HepG2 (cell line): ENCODE data around the gene SLC35A3. TPM values are rescaled to one million over a fixed set of nuclear protein-coding genes. Genes with fewer than 3 reads are reported as not detected.

Experiments used
- ATAC-seq: fragments of 200-7000 bp; cut with Tn5 transposase; 3 replicates; pipeline ENCODE4 v1.9.1; 2020; ENCODE audit warnings: mild to moderate bottlenecking, moderate library complexity
- BruUV-seq: library from RNA; stranded (reverse); fragments of 400-500 nt; replicated peaks from 2 replicates; lab custom pipeline; 2021; lab: Mats Ljungman, UMichigan
- CTCF ChIA-PET: fragments of 300-600 bp; formaldehyde crosslinking; extraction: SDS; loops from one replicate; lab custom pipeline; 2021; ENCODE audit warnings: low total read pairs, inconsistent platforms, low intra/inter-chr PET ratio; lab: Yijun Ruan, JAX
- POLR2A ChIA-PET: fragments of 350-600 bp; sonication (Branson Sonifier 250); formaldehyde crosslinking; loops from one replicate; lab custom pipeline; 2020; ENCODE audit warnings: antibody characterized with exemption, inconsistent platforms; lab: Yijun Ruan, JAX
- DNase-seq: peaks from one replicate; pipeline ENCODE4 v3.0.0-alpha.2; 2015; ENCODE audit warnings: low spot score
- FAIRE-seq: peaks from 3 replicates; lab custom pipeline; 2011; peaks lifted over from hg19 to GRCh38; lab: Jason Lieb, UNC
- H2AFZ ChIP-seq: one replicate; pipeline ENCODE4 v1.6.1; 2011; ENCODE audit warnings: low read length, inconsistent platforms
- H3K27ac ChIP-seq: fragments of 300-600 bp; 3 replicates; pipeline ENCODE4 v1.8.0; 2011; ENCODE audit warnings: mixed run types, mild to moderate bottlenecking, mixed read lengths, low read length, inconsistent platforms; ENCODE audit not compliant: insufficient read depth; ENCODE audit errors: extremely low read length
- H3K27me3 ChIP-seq, 2 experiments: fragments of 200-600 bp in 1 of 2; 2 replicates in 1 of 2; 3 replicates in 1 of 2; pipeline versions ENCODE4 v1.6.0 to v1.8.0; 2011; ENCODE audit warnings: low read length in 2 of 2, mild to moderate bottlenecking in 2 of 2, moderate library complexity in 2 of 2, inconsistent platforms in 1 of 2; ENCODE audit not compliant: insufficient read depth in 2 of 2, control insufficient read depth in 1 of 2
- H3K36me3 ChIP-seq, 2 experiments: fragments of 200-600 bp in 1 of 2; replicated peaks in 1 of 2; 2 replicates in 1 of 2; 3 replicates in 1 of 2; pipeline versions ENCODE4 v1.5.1 to v1.8.0; 2011; ENCODE audit warnings: low read length in 2 of 2, inconsistent platforms in 1 of 2; ENCODE audit not compliant: insufficient read depth in 2 of 2, control insufficient read depth in 1 of 2
- H3K4me1 ChIP-seq: 2 replicates; pipeline ENCODE4 v1.5.1; 2012; ENCODE audit warnings: low read length, inconsistent platforms; ENCODE audit not compliant: insufficient read depth
- H3K4me2 ChIP-seq: 2 replicates; pipeline ENCODE4 v1.6.0; 2011; ENCODE audit warnings: low read depth, low read length, inconsistent platforms
- H3K4me3 ChIP-seq, 3 experiments: fragments of 200-600 bp in 1 of 3; sonication (generic), shearing (Covaris generic) in 1 of 3; replicated peaks in 1 of 3; 2 replicates each; pipeline ENCODE4 v1.5.1; 2011 to 2016; ENCODE audit warnings: low read length in 3 of 3, inconsistent platforms in 2 of 3, low read depth in 2 of 3, mild to moderate bottlenecking in 2 of 3, control low read depth in 1 of 3, mixed read lengths in 1 of 3; ENCODE audit not compliant: insufficient read depth in 1 of 3
- H3K79me2 ChIP-seq: one replicate; pipeline ENCODE4 v1.6.1; 2011; ENCODE audit warnings: low read length, inconsistent platforms; ENCODE audit not compliant: insufficient read depth
- H3K9ac ChIP-seq: 2 replicates; pipeline ENCODE4 v1.6.0; 2011; ENCODE audit warnings: mild to moderate bottlenecking, low read depth, low read length, inconsistent platforms; ENCODE audit not compliant: insufficient read depth
- H3K9me3 ChIP-seq: 2 replicates; pipeline ENCODE4 v1.5.1; 2012; ENCODE audit warnings: mild to moderate bottlenecking, low read length
- H4K20me1 ChIP-seq: 2 replicates; pipeline ENCODE4 v1.6.0; 2011; ENCODE audit warnings: inconsistent platforms, mild to moderate bottlenecking, low read length, moderate library complexity; ENCODE audit not compliant: insufficient read depth
- AGO1 ChIP-seq: fragments of 200-400 bp; formaldehyde crosslinking; IDR thresholded peaks from 2 replicates; pipeline ENCODE4 v1.6.1; 2017; ENCODE audit warnings: mild to moderate bottlenecking, low read depth, low read length, moderate library complexity; ENCODE audit not compliant: poor library complexity, severe bottlenecking
- CAMTA2 ChIP-seq: sonication (generic); formaldehyde crosslinking; IDR thresholded peaks from 2 replicates; pipeline ENCODE4 v1.4.0; 2020; ENCODE audit warnings: mild to moderate bottlenecking, missing genetic modification reagents, borderline replicate concordance
- HOXA3 ChIP-seq: sonication (generic); formaldehyde crosslinking; IDR thresholded peaks from 2 replicates; pipeline ENCODE4 v1.5.0; 2020; ENCODE audit warnings: missing genetic modification reagents
- KAT8 ChIP-seq: IDR thresholded peaks from 2 replicates; pipeline ENCODE4 v1.6.1; 2016; ENCODE audit warnings: missing genetic modification reagents, missing compliant biosample characterization
- MAFK ChIP-seq, 2 experiments: IDR thresholded peaks in 1 of 2; conservative IDR thresholded peaks in 1 of 2; 2 replicates each; pipeline ENCODE4 v1.6.1; 2011; ENCODE audit warnings: improper control_type of control experiment in 2 of 2, low read length in 2 of 2
- NFE2 ChIP-seq: sonication (generic); formaldehyde crosslinking; IDR thresholded peaks from 2 replicates; pipeline ENCODE4 v1.4.0; 2020; ENCODE audit warnings: missing genetic modification reagents
- NFE2L2 ChIP-seq: fragments of 150-350 bp; IDR thresholded peaks from 2 replicates; pipeline ENCODE4 v1.6.1; 2014; ENCODE audit warnings: low read length
- RARA ChIP-seq: IDR thresholded peaks from 2 replicates; pipeline ENCODE4 v1.6.1; 2016; ENCODE audit warnings: missing genetic modification reagents, missing compliant biosample characterization
- SIN3A ChIP-seq: IDR thresholded peaks from 2 replicates; pipeline ENCODE4 v1.6.1; 2011; ENCODE audit warnings: low read depth, mild to moderate bottlenecking, control low read depth, low read length, borderline replicate concordance
- SKI ChIP-seq: fragments of 450-650 bp; IDR thresholded peaks from one replicate; pipeline ENCODE4 v1.6.1; 2018; ENCODE audit warnings: mild to moderate bottlenecking; ENCODE audit not compliant: partially characterized antibody
- SMAD9 ChIP-seq: sonication (generic); formaldehyde crosslinking; IDR thresholded peaks from 2 replicates; pipeline ENCODE4 v1.5.1; 2020; ENCODE audit warnings: mild to moderate bottlenecking, missing genetic modification reagents
- SRSF1 ChIP-seq: fragments of 200-400 bp; formaldehyde crosslinking; optimal IDR thresholded peaks from 2 replicates; pipeline ENCODE3; 2017; ENCODE audit warnings: mild to moderate bottlenecking, low read depth, low read length, moderate library complexity
- ZBTB38 ChIP-seq: sonication (generic); formaldehyde crosslinking; IDR thresholded peaks from 2 replicates; pipeline ENCODE4 v1.5.1; 2020; ENCODE audit warnings: mild to moderate bottlenecking, missing genetic modification reagents
- ZFP36 ChIP-seq: fragments of 150-350 bp; IDR thresholded peaks from 2 replicates; pipeline ENCODE4 v1.6.1; 2018; ENCODE audit warnings: borderline replicate concordance, low read length, low read depth; ENCODE audit not compliant: partially characterized antibody
- ZNF33B ChIP-seq: sonication (generic); formaldehyde crosslinking; IDR thresholded peaks from 2 replicates; pipeline ENCODE4 v1.5.1; 2020; ENCODE audit warnings: mild to moderate bottlenecking, missing genetic modification reagents
- ZNF441 ChIP-seq: sonication (generic); formaldehyde crosslinking; IDR thresholded peaks from 2 replicates; pipeline ENCODE4 v1.7.0; 2021; ENCODE audit warnings: missing genetic modification reagents, borderline replicate concordance
- WGBS: methylation state at CpG from one replicate; pipeline ENCODE4 v1.1.6; 2017; ENCODE audit warnings: low lambda C conversion rate; 5-methylcytosine and 5-hydroxymethylcytosine counted together
- in situ Hi-C: cut with HindIII; loops from 2 replicates; pipeline ENCODE4 v1.10.0; 2017; ENCODE audit warnings: low pct_unique_long_range_greater_than_20kb; ENCODE audit not compliant: extremely low pct_ligation_motif_present
- intact Hi-C: fragments of 100-400 bp; cut with micrococcal nuclease; formaldehyde crosslinking; loops from one replicate; pipeline ENCODE4 v1.10.0; 2022; ENCODE audit not compliant: unreplicated experiment
- polyA plus RNA-seq, 8 experiments: library from polyadenylated mRNA; depleted of rRNA in 3 of 8; stranded (reverse) in 7 of 8; unstranded in 1 of 8; fragments of >200 nt; fragmentation: Illumina TruSeq in 4 of 8; extraction: Trizol in 4 of 8; gene quantifications; 2 replicates each; pipeline versions ENCODE4 v1.2.1 to v1.2.3, GENCODE V29; 2011 to 2016; ENCODE audit warnings: low read depth in 4 of 8, missing spikeins in 1 of 8, mixed read lengths in 1 of 8; ENCODE audit not compliant: insufficient read depth in 1 of 8
- total RNA-seq, 5 experiments: library from RNA; depleted of rRNA; stranded (reverse); fragments of >200 nt; fragmentation: Illumina TruSeq; extraction: Trizol; gene quantifications; 2 replicates each; pipeline ENCODE4 v1.2.3, GENCODE V29; 2016; ENCODE audit warnings: low read depth in 1 of 5
- TF ChIP-seq, protein P1 (sequence below): sonication (generic); formaldehyde crosslinking; IDR thresholded peaks from 2 replicates; pipeline ENCODE4 v1.8.0; 2023; ENCODE audit warnings: mild to moderate bottlenecking, missing genetic modification reagents
- TF ChIP-seq, protein P2 (sequence below): IDR thresholded peaks from 2 replicates; pipeline ENCODE4 v1.6.1; 2016; ENCODE audit warnings: missing compliant biosample characterization, missing genetic modification reagents, borderline replicate concordance
- TF ChIP-seq, protein P3 (sequence below): sonication (generic); formaldehyde crosslinking; IDR thresholded peaks from 2 replicates; pipeline ENCODE4 v1.9.0; 2022; ENCODE audit warnings: low read depth, missing genetic modification reagents
- TF ChIP-seq, protein P4 (sequence below): sonication (generic); formaldehyde crosslinking; IDR thresholded peaks from 2 replicates; pipeline ENCODE4 v1.5.0; 2020; ENCODE audit warnings: missing genetic modification reagents

SLC35A3 gene
- total and polyA plus RNA-seq, 2 of the 13 experiments (the other 11 are each of a cell fraction or from before 2014, with no cell fraction given) = 11.2 to 24.9 TPM

DNA sequence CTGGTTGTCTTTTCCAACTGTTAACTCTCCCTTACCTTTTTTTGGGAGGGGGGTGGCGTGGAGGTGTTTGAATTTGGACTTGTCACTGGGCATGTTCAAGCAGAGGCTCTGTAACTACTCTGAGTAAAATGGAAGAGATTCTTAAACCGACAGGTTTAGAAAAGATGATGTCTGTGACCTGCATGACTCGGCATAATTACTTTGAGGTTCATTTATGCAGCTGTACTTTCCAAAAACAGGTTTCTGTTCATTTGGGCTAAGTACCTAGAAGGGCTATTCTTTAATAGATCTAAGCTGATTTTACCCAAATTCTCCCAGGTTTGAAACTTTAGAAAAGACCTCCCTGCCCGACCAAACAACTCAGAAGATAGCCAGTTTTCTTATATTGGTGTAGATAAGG, 80.3 kb downstream of the SLC35A3 start:
- H3K27ac ChIP-seq = peak overlapping the region; percentile 43

DNA sequence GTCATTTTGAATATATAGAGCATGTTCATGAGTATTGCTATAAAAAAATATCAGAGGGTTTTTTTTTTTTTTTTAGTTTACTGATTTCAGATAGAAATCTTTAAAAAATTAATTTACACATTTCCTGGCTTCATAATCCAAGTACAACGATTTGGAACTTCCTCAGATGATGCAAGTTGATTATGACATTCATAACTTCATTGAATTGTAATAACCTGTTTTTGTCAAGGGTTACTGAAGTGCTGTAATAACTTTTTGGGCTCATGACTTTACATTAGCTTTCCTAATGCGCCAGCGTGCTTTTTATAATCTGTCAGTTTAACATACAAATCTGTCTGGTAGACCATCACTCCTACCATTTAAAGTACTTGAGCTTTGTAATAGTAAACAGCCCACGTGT, 81.6 kb downstream of the SLC35A3 start:
- Histone ChIP-seq H3K27me3 (no peaks in the 10 kb centered on the region), H3K79me2 (peaks cover 72% of the 10 kb centered on the region), H3K9ac (no peak overlapping the region), H3K4me1 (peaks cover 12% of the 10 kb centered on the region), H2AFZ (no peak overlapping the region), H3K36me3 (peaks cover 0 to 7% of the 10 kb centered on the region in 2 experiments; a peak in 3 of 5 replicates), H3K27ac (no peak overlapping the region), H3K9me3 (no peaks in the 10 kb centered on the region), H3K4me2 (no peak overlapping the region), H4K20me1 (peaks cover 15% of the 10 kb centered on the region), H3K4me3 (no peak overlapping the region)
- 92% methylated on average over 4 of the region's 4 CpGs for WGBS
- intact Hi-C loops = no loop called here
- CTCF ChIA-PET = no interaction called here
- BruUV-seq = no TSS peak
- ATAC-seq = no peak
- FAIRE-seq = no peak
- POLR2A ChIA-PET = interaction anchor here (1.3 kb wide), 1 partner anchor 14 kb away, joined by 8 read pairs; a partner anchor contains a TSS
- in situ Hi-C loops = no loop called here
- DNase-seq = no peak
- TF ChIP-seq, protein P1, sequence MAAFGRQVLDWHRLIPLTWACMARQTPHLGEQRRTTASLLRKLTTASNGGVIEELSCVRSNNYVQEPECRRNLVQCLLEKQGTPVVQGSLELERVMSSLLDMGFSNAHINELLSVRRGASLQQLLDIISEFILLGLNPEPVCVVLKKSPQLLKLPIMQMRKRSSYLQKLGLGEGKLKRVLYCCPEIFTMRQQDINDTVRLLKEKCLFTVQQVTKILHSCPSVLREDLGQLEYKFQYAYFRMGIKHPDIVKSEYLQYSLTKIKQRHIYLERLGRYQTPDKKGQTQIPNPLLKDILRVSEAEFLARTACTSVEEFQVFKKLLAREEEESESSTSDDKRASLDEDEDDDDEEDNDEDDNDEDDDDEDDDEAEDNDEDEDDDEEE = no peak
- TF ChIP-seq, protein P2, sequence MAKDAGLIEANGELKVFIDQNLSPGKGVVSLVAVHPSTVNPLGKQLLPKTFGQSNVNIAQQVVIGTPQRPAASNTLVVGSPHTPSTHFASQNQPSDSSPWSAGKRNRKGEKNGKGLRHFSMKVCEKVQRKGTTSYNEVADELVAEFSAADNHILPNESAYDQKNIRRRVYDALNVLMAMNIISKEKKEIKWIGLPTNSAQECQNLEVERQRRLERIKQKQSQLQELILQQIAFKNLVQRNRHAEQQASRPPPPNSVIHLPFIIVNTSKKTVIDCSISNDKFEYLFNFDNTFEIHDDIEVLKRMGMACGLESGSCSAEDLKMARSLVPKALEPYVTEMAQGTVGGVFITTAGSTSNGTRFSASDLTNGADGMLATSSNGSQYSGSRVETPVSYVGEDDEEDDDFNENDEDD = no peak
- no peak for TF ChIP-seq ZFP36
- TF ChIP-seq HOXA3 = no peak
- TF ChIP-seq, protein P3, sequence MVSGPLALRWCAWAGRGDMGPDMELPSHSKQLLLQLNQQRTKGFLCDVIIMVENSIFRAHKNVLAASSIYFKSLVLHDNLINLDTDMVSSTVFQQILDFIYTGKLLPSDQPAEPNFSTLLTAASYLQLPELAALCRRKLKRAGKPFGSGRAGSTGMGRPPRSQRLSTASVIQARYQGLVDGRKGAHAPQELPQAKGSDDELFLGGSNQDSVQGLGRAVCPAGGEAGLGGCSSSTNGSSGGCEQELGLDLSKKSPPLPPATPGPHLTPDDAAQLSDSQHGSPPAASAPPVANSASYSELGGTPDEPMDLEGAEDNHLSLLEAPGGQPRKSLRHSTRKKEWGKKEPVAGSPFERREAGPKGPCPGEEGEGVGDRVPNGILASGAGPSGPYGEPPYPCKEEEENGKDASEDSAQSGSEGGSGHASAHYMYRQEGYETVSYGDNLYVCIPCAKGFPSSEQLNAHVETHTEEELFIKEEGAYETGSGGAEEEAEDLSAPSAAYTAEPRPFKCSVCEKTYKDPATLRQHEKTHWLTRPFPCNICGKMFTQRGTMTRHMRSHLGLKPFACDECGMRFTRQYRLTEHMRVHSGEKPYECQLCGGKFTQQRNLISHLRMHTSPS (CRISPR knock-in tag) = no peak
- TF ChIP-seq ZBTB38 = no peak
- no peak for TF ChIP-seq SIN3A

More for the DNA sequence above, 80.3 kb downstream of the SLC35A3 start:
- ATAC-seq = no peak
- peaks cover 21% of the 10 kb centered on the region for H3K4me1 ChIP-seq
- H3K9ac ChIP-seq = no peak overlapping the region
- H3K4me3 ChIP-seq = no peak overlapping the region
- ChIA-PET CTCF (no interaction called here), POLR2A (no interaction called here)
- no peak overlapping the region for H3K4me2 ChIP-seq
- DNase-seq = no peak
- no peak overlapping the region for H2AFZ ChIP-seq
- no peak for TF ChIP-seq SRSF1
- TF ChIP-seq SKI = no peak
- peak; percentile 57; the same call in 1 of the 2 replicates for TF ChIP-seq NFE2 (CRISPR knock-in tag)
- no peak for TF ChIP-seq AGO1
- no peak for TF ChIP-seq ZNF33B (CRISPR knock-in tag)
- TF ChIP-seq SMAD9 (CRISPR knock-in tag) = no peak
- no peak for TF ChIP-seq ZNF441 (CRISPR knock-in tag)
- TF ChIP-seq MAFK (conservative IDR thresholded peaks at IDR 0.05 in 1 of 2, IDR thresholded peaks at IDR 0.05 in 1 of 2; ENCODE audit: low read length in 2 of 2) = peak; percentile 18 to 52; a peak in 2 of 4 replicates
- TF ChIP-seq RARA (CRISPR knock-in tag) = no peak
- TF ChIP-seq CAMTA2 (CRISPR knock-in tag) = no peak
- TF ChIP-seq KAT8 (CRISPR knock-in tag) = no peak
- TF ChIP-seq, protein P4, sequence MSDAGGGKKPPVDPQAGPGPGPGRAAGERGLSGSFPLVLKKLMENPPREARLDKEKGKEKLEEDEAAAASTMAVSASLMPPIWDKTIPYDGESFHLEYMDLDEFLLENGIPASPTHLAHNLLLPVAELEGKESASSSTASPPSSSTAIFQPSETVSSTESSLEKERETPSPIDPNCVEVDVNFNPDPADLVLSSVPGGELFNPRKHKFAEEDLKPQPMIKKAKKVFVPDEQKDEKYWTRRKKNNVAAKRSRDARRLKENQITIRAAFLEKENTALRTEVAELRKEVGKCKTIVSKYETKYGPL (CRISPR knock-in tag) = no peak
- TF ChIP-seq NFE2L2 = peak; percentile 93
- peaks cover 0 to 3% of the 10 kb centered on the region in 2 experiments; a peak in 3 of 5 replicates for H3K36me3 ChIP-seq
- peaks cover 24% of the 10 kb centered on the region for H4K20me1 ChIP-seq
- H3K79me2 ChIP-seq = peaks cover 83% of the 10 kb centered on the region
- no peaks in the 10 kb centered on the region for H3K9me3 ChIP-seq
- H3K27me3 ChIP-seq = no peaks in the 10 kb centered on the region
- intact Hi-C loops (no loop called here), in situ Hi-C loops (no loop called here)
- no peak for FAIRE-seq
- BruUV-seq = no TSS peak
- 100% methylated on average over 4 of the region's 4 CpGs for WGBS
